ENCODE results near the gene HOXD3.

Gene HOXD3

GRCh38 chr2:176117823-176118371, 39.2 kb upstream of the HOXD3 start:
- Histone ChIP-seq H4K20me1 (ENCODE audit: insufficient read depth, low read length) (no peaks in the 10 kb centered on the region), H3K4me3 (ENCODE audit: low read depth in 1 of 2, low read length in 2 of 2) (no peak overlapping the region), H2AFZ (ENCODE audit: low read depth, low read length) (no peak overlapping the region), H3K4me1 (ENCODE audit: insufficient read depth, low read length) (no peaks in the 10 kb centered on the region), H3K36me3 (ENCODE audit: insufficient read depth, low read length) (no peaks in the 10 kb centered on the region), H3K27ac (ENCODE audit: low read length) (no peak overlapping the region), H3K9me3 (ENCODE audit: insufficient read depth, low read length, severe bottlenecking) (no peaks in the 10 kb centered on the region), H3K27me3 (ENCODE audit: insufficient read depth, low read length, poor library complexity) (no peaks in the 10 kb centered on the region), H3K9ac (ENCODE audit: low read depth, low read length) (no peak overlapping the region), H3K4me2 (ENCODE audit: insufficient read depth, low read length) (no peak overlapping the region), H3K79me2 (ENCODE audit: insufficient read depth, low read length) (no peaks in the 10 kb centered on the region)
- no peak for DNase-seq
- no peak for ATAC-seq (ENCODE audit: insufficient read depth, low read depth)
- TF ChIP-seq CTCF (IDR thresholded peaks at IDR 0.05; ENCODE audit: borderline replicate concordance, extremely low read depth, low read length, poor library complexity, severe bottlenecking) (no peak), EZH2 (IDR thresholded peaks at IDR 0.05; ENCODE audit: borderline replicate concordance, low read depth, low read length, severe bottlenecking) (no peak)

DNA sequence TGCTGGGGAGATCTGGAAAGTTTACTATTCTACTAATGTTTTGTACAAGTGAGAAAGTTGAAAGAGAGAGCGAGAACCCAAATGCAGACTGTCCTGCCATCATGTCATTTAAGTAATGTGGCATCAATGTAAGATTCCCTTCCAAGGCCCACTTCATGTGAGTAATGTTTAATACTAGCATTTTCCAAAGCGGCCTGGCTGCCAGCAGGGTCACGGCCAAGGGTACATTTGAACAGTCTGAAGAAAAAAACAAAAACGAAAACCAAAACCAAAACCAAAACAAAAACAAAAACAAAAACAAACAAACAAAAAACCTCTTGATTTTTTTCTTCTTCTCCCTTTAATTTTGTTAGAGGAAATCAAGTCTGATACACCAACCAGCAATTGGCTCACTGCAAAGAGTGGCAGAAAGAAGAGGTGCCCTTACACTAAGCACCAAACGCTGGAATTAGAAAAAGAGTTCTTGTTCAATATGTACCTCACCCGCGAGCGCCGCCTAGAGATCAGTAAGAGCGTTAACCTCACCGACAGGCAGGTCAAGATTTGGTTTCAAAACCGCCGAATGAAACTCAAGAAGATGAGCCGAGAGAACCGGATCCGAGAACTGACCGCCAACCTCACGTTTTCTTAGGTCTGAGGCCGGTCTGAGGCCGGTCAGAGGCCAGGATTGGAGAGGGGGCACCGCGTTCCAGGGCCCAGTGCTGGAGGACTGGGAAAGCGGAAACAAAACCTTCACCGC, 38.3 kb upstream of the HOXD3 start:
- Histone ChIP-seq H3K79me2 (ENCODE audit: insufficient read depth, low read length) (no peaks in the 10 kb centered on the region), H3K4me2 (ENCODE audit: insufficient read depth, low read length) (no peak overlapping the region), H3K27ac (ENCODE audit: low read length) (no peak overlapping the region), H3K27me3 (ENCODE audit: insufficient read depth, low read length, poor library complexity) (no peaks in the 10 kb centered on the region), H3K9ac (ENCODE audit: low read depth, low read length) (no peak overlapping the region), H3K4me3 (ENCODE audit: low read depth in 1 of 2, low read length in 2 of 2) (no peak overlapping the region), H3K36me3 (ENCODE audit: insufficient read depth, low read length) (no peaks in the 10 kb centered on the region), H3K4me1 (ENCODE audit: insufficient read depth, low read length) (no peaks in the 10 kb centered on the region), H3K9me3 (ENCODE audit: insufficient read depth, low read length, severe bottlenecking) (no peaks in the 10 kb centered on the region), H2AFZ (ENCODE audit: low read depth, low read length) (no peak overlapping the region), H4K20me1 (ENCODE audit: insufficient read depth, low read length) (no peaks in the 10 kb centered on the region)
- DNase-seq (peak; percentile 15), ATAC-seq (ENCODE audit: insufficient read depth, low read depth) (peak; percentile 55; the same call in 2 of the 3 replicates)
- TF ChIP-seq EZH2 (IDR thresholded peaks at IDR 0.05; ENCODE audit: borderline replicate concordance, low read depth, low read length, severe bottlenecking) (no peak), CTCF (IDR thresholded peaks at IDR 0.05; ENCODE audit: borderline replicate concordance, extremely low read depth, low read length, poor library complexity, severe bottlenecking) (peak; percentile 65)

DNA sequence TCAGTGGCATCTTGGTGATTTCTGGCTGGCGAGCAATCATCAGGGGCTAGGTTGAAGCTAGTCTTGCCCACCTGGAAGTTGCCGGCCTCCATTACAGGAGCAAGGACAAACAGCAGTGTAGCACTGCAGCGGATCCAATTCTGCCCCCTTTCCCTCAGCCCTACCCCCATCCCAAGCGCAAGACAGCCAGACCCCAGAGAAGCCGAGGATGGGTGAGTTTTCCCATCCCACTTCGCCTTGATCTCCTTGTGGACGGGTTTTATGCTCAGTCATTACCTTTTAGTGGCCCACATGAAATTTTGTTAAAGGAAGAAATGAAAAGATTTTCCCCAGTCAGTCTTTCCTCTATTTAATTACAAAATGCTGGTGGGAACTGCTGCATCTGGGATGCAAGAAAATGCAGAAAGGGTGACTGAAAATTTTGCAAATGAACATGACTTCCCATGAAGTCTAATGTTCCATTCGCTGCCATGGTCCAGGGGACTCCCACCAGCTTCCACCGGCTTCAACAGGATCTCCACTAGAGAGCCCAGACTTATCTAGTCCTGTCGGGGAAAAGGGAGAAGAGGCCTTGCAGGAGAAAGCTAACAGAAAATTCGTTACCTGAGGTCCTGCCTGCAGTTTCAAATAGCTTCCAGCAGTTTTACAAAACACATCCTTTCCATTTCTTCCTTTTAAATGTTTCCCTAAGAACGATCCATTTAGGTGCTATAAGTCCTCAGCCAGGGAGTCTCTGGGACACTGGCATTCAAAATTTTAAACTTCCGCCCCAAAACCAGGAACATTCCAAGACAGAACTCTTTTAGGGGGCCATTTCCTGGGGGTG, 36.5 kb upstream of the HOXD3 start:
- no peaks in the 10 kb centered on the region for H3K79me2 ChIP-seq (ENCODE audit: insufficient read depth, low read length)
- H3K27me3 ChIP-seq (ENCODE audit: insufficient read depth, low read length, poor library complexity), result no peaks in the 10 kb centered on the region
- DNase-seq (no peak), ATAC-seq (ENCODE audit: insufficient read depth, low read depth) (no peak)
- H3K9ac ChIP-seq (ENCODE audit: low read depth, low read length), result no peak overlapping the region
- H3K36me3 ChIP-seq (ENCODE audit: insufficient read depth, low read length), result no peaks in the 10 kb centered on the region
- H3K4me2 ChIP-seq (ENCODE audit: insufficient read depth, low read length), result no peak overlapping the region
- TF ChIP-seq EZH2 (IDR thresholded peaks at IDR 0.05; ENCODE audit: borderline replicate concordance, low read depth, low read length, severe bottlenecking) (no peak), CTCF (IDR thresholded peaks at IDR 0.05; ENCODE audit: borderline replicate concordance, extremely low read depth, low read length, poor library complexity, severe bottlenecking) (no peak)
- H3K4me1 ChIP-seq (ENCODE audit: insufficient read depth, low read length), result no peaks in the 10 kb centered on the region
- no peak overlapping the region for H2AFZ ChIP-seq (ENCODE audit: low read depth, low read length)
- H4K20me1 ChIP-seq (ENCODE audit: insufficient read depth, low read length), result no peaks in the 10 kb centered on the region
- no peaks in the 10 kb centered on the region for H3K9me3 ChIP-seq (ENCODE audit: insufficient read depth, low read length, severe bottlenecking)
- no peak overlapping the region for H3K27ac ChIP-seq (ENCODE audit: low read length)
- H3K4me3 ChIP-seq (ENCODE audit: low read depth in 1 of 2, low read length in 2 of 2), result no peak overlapping the region
